OCI-LY3 (cell line): ENCODE results near the gene PIAS4.

ENCODE experiments used
- CTCF ChIP-seq: fragments of 200-600, 300-600 bp; sonication (generic); IDR thresholded peaks from 2 replicates; pipeline ENCODE4 v1.5.1; 2014; ENCODE audit warnings: antibody characterized with exemption, low read length, low read depth
- EZH2phosphoT487 ChIP-seq: fragments of 200-600 bp; shearing (Covaris generic); IDR thresholded peaks from 2 replicates; pipeline ENCODE4 v1.6.1; 2018; ENCODE audit warnings: antibody characterized with exemption, mixed run types, low read depth

- TF ChIP-seq CTCF (no peak), EZH2phosphoT487 (no peak)
These were observed 23.0 kb upstream of the PIAS4 start for GRCh38 chr19:3984584-3984907.
